Measurements from ENCODE around the gene CST4.
"Not testable (repeated sequence)": the region's sequence is repeated elsewhere in the genome, so short reads cannot be mapped to it uniquely, and the experiment has no call there.

The CST4 gene

DNA sequence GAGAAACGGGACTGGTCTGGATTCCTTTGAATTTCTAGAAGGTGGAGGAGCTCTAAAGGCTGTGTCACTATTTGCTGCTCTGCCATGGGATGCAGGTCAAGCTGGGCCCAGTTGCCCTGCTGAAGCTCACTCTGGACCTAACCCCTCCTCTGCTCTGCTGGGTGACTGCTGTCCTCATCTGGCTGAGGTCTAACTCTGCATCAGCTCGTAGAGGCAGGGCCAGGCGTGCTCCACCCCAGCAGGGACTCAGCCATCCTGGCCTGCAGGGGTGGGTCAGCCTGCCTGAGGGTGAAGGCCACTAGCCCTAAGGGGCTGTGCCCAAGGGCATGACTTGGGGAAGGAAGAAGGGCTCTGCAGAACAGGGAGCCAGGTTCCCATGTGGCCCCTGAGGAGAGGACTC lies 852 bp downstream of the CST4 start:
- DNase-seq (ENCODE audit: low read depth): no peak

DNA sequence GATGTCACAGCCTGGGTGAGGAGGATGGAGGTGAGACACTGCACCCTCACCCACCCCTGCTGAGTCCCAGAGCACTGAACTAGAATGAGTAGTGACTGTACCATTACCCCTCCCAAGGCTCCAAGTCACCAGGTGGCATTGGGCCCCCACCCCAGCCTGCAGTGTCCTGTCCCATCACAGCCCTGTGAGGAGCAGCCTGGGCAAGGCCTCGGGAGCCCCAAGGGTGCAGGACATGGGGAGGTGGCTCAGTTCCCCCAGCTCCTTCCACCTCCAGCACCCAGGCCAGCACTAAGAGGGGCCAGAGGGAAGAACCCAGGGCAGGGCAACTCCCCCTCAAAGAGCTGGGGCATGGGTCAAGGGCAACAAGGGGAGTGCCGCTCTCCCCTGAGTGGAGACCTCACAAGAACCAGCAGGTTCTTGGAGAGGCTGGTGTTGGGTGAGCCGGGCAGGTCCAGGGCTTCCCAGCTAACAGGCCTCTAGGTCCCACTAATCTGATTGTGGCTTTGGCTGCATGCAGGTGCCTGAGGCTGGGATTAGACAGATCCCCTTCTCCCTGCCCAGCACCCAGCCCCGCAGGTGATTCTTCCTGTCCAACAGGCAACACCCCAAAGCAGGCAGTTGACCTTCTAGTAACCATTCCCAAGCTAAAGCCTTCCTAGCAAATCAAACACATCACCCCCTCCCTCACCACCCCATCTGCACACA lies 2.6 kb downstream of the CST4 start:
- DNase-seq (ENCODE audit: low read depth): no peak

DNA sequence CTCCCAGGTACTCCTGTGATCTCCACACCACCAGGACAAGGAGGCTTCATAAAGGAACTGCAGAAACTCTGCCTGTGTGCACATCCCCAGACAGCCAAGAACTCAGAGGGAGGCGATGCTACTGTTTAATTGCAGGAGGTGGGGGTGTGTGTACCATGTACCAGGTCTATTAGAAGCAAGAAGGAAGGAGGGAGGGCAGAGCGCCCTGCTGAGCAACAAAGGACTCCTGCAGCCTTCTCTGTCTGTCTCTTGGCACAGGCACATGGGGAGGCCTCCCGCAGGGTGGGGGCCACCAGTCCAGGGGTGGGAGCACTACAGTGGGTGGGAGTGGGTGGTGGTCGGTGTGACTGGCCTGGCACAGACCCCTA lies 3.3 kb downstream of the CST4 start:
- DNase-seq (ENCODE audit: low read depth): not testable (repeated sequence)

DNA sequence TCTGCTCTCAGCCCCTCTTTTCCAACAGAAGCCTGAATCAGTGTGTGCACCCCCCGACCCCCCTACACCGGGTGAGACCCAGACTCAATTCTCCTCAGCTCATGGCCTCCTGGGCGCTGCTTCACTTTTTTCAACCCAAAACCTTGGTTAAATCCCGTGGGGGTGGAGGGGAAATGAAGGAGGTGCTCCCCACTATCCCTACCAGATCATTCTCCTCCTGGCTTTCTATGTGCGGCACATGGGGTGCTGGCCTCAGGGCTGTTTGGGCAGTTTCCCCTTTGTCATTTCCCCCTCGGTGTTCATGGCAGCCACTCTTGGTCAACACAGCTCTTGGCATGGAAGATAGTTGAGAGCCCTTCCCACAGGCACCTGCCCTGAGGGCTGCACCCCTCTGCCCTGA lies 4.6 kb downstream of the CST4 start:
- no peak for DNase-seq (ENCODE audit: low read depth)

DNA sequence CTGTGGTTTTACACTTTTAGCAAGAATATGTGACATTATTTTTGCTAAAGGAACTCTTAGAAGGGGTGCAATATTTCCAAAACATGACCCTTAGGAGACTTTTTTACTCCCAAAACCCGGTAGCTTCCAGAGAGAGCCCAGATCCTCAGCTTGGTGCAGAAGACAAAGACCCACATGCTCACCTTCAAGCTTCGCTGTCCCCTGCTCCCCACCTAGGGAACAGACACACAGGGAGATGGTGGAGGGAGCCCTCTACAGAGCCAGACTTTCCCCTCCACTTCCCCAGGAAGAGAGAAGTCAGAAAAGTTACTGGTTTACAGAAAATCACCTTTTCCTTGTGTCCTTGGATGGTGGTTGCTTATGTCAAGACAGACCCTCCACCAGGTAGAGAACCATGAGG lies 5.0 kb downstream of the CST4 start:
- DNase-seq (ENCODE audit: low read depth): no peak

DNA sequence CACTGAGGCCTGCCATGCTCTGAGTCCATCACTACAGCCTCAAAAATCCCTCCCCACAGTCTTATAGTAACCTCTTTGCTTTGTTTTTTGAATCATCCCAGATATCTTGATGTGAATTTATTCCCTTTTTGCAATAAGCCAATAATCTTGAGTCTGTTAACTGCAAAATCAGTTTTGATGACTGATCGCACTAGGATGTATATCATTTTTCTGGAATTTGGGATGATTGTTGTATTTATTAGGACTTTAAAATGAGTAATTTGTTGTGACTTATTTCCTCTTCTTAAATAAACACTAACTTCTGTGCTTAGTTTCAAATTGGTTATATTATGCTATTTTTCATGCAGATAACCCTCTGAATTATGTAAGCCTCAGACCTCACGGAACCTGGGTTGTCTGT lies 5.6 kb downstream of the CST4 start:
- no peak for DNase-seq (ENCODE audit: low read depth)

DNA sequence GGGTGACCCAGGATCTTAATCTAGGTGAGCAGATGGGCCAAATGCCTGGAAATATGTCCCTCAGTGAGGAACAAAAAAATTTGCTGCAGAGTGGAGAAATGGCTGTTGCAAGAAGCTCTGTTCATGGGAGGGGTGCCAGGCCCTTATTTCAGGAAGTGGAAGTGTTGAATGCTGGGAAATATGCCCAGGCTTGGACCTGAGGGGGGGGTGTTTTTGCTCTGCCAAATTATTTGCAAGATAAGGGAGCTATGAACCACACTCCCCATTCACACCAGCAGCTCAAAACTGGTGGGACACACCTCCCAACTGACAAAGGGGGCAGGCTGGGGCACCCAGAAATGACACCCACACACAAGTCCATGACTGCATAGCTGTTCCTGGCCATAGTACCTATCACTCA lies 8.7 kb downstream of the CST4 start:
- DNase-seq (ENCODE audit: low read depth): no peak

DNA sequence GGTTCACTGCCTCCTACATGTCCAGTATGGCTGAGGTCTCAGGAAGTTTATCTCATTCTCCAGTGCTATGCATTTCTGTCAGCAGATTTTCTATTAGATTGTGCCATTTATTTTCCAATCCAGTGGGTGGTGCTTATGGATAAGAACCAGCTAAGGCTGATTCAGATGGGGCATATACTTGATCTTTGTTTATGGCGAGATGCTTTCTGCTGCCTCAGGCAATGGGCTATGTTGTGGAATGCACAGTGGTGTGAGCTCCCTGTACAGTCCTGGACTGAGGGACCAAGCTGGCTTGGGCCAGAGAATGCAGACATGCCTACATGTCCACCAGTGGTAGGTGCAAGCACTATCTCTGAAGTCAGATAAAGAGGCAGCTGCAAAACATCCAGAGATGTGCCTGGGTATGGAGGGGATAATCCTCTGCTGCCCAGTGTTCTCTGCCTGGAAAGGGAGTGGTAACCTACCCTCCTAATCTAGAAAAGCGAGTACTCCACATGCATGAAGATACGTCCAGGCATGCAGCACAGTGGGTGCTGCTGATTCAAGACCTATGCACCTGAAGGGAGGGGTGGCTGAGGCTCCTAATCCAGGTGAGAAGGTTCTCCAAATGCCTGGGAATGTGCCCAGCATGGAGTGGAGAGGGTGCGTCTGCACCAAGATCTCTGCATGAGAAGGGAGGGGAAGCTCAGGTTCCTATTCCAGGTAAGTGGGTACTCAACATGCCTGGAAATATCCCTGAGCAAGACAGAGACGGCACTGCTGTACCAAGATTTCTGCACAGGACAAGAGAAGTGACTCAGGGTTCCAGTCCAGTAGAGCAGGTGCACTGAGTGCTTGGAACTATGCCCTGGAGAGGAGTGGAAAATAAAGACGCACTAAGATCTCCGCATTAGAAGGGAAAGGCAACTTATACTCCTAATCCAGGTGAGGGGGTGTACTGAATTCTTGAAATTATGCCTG lies 9.4 kb downstream of the CST4 start:
- DNase-seq (ENCODE audit: low read depth): no peak

DNA sequence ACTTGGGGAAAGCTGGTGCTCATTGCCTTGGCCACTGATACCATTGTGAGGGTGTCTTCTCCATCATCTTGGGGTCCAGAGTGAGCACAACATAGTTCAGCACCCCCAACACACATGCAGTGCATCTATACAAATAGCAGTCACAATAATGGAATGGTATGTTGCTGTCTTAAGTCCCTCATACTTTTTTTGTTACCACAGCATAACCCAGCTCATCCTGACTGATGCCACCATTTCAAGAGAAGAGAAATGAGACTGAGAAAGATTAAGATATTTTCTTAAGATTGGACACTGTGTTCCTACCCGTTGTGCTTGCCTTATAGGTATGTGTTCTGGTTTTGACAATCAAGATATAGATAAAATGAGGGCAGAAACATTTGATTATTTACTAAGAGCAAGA lies 15.6 kb downstream of the CST4 start:
- DNase-seq (ENCODE audit: low read depth): no peak

DNA sequence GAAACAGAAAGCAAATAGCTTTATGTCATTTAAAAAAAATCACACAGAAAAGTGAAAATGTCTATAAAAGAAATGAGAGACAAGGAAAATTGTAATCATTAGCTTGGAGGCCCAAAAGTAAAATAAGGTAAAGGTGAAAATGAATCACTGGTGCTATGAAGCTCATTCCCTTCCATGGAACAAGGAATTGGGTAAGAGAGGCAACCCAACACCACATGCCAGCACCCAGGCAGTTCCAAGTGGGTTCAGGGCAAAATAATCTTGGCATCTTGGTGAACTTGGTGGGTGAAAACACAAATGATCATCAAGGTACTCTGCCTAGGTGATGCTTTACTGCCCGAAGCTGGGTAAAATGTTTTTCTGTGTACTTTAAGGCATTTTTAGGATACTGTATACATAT lies 16.7 kb downstream of the CST4 start:
- no peak for DNase-seq (ENCODE audit: low read depth)

DNA sequence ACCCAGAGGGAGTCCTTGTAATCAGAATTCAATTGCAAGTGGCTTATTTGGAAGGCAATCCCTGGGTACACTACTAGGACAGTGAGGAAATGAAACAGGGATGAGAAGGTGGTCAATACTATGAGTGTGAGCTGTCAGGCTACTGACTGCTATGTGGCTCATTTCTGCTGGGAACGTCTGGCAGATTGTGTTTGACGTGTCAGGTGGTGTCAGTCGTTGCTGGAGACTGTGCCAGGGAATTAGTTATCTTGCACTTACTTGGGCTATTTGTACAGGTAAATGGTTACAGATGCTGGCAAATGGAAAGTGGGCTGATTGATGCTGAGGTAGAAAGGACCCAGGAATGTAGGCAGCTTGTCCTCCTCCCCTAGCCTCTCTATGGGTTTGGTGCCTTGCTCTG lies 17.4 kb downstream of the CST4 start:
- DNase-seq (ENCODE audit: low read depth): no peak

DNA sequence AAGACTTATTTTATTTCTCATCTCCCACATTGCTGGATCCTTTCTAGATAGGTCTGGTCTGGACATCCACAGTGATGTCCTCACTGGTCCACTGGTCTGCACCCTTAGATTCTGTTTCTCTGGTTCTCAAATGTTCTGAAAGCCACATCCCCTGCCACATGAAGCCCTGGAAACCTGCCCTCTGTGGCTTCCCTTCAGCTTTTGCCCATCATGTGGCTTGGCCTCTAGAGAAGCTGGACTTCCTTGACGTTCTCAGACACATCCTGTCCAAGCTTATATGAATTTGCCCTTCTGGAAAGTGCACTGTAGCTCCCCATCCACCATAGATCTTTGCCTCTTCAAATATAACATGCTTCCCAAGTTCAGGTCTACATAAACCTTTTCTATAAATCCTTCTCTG lies 18.5 kb downstream of the CST4 start:
- DNase-seq (ENCODE audit: low read depth): no peak

DNA sequence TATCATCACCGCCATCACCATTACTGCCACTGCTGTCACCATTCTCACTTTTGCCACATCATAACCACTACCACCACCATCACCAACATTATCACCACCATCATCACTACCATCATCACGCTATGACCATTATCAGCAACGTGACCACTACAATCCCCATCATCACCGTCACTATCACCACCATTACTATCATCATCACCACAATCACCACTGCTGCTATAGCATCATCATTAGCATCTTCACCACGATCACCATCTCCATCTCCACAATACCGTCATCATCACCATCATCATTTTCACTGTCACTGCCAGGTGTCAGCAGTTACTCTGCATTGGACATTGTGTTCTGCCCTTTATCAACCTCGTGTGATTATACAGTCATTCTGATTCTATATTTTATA lies 19.0 kb downstream of the CST4 start:
- DNase-seq (ENCODE audit: low read depth): no peak

DNA sequence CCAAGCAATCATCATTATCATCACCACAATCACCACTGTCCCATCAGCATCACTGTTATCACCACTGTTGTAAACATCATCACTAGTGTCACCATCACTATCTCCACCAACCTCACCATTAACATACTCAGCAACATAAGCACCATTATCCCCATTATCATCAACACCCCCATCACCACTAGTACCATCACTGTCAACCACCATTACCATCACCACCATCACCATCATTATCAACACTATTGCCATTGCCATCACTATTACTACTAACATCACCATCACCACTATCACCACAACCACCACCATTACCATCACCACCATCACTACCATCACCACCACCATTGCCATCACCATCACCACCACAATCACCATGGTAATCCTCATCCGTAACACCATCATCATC lies 19.5 kb downstream of the CST4 start:
- no peak for DNase-seq (ENCODE audit: low read depth)

DNA sequence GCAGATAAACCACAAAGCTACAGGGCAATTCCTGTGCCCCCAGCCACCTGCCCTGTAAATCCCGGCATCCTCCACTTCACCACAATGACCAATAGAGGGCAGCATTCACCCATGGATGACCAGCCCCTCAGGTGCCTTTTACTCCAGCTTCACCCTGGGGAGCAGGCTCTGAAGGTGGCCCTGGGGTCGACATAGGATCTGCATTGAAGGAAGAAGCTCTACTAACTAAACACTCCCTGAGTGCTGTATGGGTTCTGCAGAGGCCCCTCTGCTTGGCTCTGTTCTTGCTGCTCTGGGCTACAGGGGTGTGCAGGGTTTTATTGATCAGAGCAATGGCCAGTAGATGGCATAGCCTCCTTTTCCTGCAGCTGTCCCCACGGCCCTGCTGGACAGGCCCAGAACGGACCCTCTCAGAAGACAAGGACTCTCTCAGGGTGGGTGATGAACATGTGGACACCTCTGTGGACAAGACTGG lies 20.3 kb downstream of the CST4 start:
- no peak for DNase-seq (ENCODE audit: low read depth)

DNA sequence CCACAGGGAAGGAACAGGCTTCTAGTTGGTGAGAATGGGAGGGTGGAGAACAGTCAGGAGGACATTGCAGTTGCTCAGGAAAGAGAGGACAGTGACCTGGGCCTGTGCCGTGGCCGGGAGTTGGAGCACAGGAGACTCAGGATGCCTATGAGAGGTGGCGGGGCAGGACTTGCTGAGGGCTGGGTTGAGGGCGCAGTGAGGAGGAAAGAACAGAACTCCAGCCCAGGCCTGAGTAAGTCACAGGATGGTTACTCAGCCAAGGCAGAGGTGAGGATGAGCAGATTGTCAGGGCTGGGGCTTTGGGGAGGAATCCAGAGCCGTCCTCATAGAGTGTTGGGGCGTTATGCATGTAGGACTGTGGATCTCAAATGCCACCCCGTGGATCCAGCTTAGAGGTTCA lies 21.2 kb downstream of the CST4 start:
- no peak for DNase-seq (ENCODE audit: low read depth)

DNA sequence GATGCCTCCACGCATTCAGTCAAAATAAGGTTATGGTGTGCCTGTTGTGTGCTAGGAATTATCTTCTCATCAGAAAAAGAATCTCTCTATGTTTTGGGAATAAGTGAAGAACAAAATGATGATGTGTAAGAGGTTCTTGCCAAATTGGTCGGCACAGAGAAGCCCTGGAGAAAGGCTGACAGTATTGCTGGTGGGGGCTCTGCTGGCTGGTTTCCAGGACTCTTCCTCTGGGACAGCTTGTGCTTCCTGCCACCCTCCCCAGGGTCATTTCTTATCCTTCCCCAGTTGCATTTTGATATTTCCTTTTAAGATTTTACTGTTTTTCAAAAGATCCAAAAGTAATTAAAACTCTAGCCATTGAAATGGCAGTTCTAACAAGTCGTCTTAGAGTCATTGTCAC lies 22.1 kb downstream of the CST4 start:
- no peak for DNase-seq (ENCODE audit: low read depth)

DNA sequence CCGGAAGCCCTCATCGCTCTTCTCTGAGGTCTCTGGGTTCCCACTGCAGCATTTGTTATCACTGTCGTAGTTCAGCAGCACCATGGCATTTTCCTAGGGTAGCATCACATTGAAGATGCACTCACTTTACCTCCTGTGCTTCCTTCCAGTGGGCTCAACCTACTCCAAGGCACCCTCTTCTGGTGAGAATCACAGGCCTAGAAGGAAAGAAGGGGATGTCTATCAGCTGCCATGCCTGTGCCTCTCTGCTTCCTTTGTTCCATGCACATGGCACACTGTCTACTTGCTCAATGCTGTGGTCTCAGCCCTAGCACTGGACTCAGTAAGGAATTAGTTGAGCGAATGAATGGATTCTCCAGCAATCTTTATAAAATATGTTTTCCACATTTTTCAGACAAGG lies 22.6 kb downstream of the CST4 start:
- no peak for DNase-seq (ENCODE audit: low read depth)

DNA sequence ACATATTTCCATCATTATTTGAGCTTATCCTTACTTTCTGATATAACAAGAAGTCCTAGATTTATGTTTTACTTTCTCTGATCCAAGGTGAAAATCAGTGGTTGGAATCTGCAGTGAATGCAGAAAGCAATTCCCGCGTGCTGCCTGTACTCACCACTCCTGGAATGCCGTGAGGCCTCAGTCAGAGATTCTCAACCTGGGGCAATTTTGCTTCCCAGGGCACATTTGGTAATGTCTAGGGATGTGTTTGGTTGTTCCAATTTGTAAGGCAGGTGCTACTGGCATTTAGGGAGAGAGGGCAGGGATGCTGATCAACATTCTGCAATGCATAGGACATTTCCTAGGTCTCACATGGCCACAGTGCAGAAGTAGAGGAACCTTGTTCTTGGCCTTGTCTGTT lies 23.9 kb downstream of the CST4 start:
- DNase-seq (ENCODE audit: low read depth): no peak

DNA sequence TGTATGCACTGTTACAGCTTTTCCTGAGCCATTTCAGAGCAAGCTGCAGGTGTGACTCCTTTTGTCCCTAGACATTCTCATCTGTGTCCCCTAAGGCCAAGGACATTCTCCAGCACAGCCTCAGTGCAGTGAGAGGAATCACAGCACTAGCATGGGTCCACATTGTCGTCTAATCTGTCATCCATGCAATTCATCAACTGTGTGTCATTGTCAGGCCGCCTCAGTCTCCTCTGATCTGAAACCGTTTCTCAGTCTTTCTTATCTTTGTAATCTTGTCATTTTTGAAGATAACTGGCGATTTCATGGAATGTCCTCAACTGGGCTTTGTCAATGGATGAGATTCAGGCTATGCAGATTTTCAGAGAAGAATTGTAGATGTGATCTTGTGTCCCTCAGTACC lies 24.8 kb downstream of the CST4 start:
- not testable (repeated sequence) for DNase-seq (ENCODE audit: low read depth)

DNA sequence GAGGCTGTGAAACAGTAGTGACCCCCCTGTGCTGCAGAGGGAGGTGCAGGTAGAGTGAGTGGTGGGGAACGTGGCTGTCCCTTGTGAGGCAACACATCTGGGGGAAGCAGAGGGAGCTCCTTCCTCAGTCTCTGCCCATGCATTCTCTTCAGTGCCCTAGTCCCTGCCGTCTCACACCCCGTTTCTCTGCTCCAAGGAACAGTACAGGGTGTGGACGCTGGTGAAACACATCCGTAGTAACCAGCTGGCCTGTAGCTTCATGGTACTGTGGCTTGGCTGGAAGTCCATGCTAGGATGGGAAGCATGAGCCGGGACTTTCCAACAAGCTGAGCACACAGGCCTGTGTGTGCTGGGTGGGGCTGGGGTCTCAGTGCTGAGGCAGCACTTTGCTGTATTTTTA lies 25.7 kb downstream of the CST4 start:
- no peak for DNase-seq (ENCODE audit: low read depth)

DNA sequence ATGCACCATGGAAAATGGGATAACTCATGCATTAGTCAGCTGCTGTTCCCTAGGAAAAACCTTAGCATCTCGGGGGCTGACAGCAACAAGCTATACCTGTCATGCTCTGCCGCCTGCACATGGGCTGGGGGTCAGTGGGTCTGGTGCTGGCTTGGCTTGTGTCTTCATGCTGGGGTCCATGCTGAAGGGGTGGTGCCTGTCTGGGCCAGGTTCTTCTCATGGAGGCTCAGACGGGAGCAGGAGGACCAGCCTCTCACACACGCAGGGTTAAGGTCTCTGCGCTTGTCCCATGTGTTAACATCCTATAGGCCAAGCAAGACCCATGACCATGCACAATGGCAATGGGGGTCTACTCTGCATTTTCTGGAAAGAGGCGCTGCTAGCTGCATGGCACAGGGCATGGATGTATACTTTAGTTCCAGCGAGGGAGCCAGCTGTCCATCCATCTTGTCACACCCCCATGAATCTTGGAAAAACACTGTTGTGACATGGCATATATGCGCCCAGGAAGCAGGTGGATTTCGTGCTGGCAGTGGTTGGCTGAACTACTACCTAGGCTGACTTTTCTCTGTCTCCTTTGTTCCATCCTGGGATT lies 26.5 kb downstream of the CST4 start:
- DNase-seq (ENCODE audit: low read depth): no peak

DNA sequence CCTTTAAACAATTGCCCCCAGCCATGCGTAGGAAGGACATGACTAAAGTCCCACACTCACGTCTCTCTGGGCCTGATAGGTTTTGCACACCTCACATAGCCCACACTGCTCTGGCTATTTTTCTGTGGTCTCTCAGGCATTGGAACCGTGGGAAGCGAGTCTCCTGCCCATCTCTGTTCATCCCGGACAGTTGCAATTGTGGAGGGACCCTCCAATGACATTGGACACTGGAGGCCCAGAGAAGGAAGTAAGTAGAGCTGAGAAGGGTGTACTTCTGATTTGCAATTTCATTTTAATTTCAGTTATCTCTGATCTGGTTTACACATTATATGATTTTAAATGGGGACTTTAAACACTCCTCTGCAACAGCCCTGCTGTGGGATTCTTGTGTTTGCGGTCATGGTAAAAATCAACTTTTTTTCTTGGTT lies 27.8 kb downstream of the CST4 start:
- no peak for DNase-seq (ENCODE audit: low read depth)
